WTC11 (cell line): Measurements from ENCODE around the gene CPNE4. TPM values are rescaled to one million over a fixed set of nuclear protein-coding genes. Genes with fewer than 3 reads are reported as not detected.

Source experiments
- ATAC-seq: fragments of 200-7000 bp; cut with Tn5 transposase; 2 replicates; pipeline ENCODE4 v1.10.0; 2021; ENCODE audit warnings: mild to moderate bottlenecking, moderate library complexity
- CTCF ChIA-PET: fragments of 300-600 bp; sonication (Branson Sonifier 250); formaldehyde crosslinking; loops from one replicate; lab custom pipeline; 2021; ENCODE audit warnings: antibody characterized with exemption; lab: Charles Lee
- POLR2A ChIA-PET: fragments of 350-600 bp; sonication (Branson Sonifier 250); formaldehyde crosslinking; loops from one replicate; lab custom pipeline; 2021; ENCODE audit warnings: antibody characterized with exemption; lab: Charles Lee
- DNase-seq: peaks from one replicate; pipeline ENCODE4 v3.0.0; 2021; ENCODE audit warnings: low spot score
- H3K27ac Mint-ChIP-seq: 2 replicates; pipeline ENCODE4 v1.8.0; 2021; ENCODE audit warnings: mixed read lengths
- H3K27me3 Mint-ChIP-seq: 2 replicates; pipeline ENCODE4 v1.8.0; 2021; ENCODE audit warnings: low read depth, mild to moderate bottlenecking, moderate library complexity, mixed read lengths
- H3K36me3 Mint-ChIP-seq: 2 replicates; pipeline ENCODE4 v1.8.0; 2021; ENCODE audit warnings: mixed read lengths
- H3K4me1 Mint-ChIP-seq: 2 replicates; pipeline ENCODE4 v1.8.0; 2022; ENCODE audit warnings: mixed read lengths
- H3K4me3 Mint-ChIP-seq: 2 replicates; pipeline ENCODE4 v1.8.0; 2021; ENCODE audit warnings: mild to moderate bottlenecking, moderate library complexity, mixed read lengths
- H3K9me3 Mint-ChIP-seq: 2 replicates; pipeline ENCODE4 v1.8.0; 2021; ENCODE audit warnings: mixed read lengths
- ATF1 ChIP-seq: sonication (generic); formaldehyde crosslinking; IDR thresholded peaks from 2 replicates; pipeline ENCODE4 v1.8.1; 2023; ENCODE audit warnings: mild to moderate bottlenecking, moderate library complexity, missing genetic modification reagents
- CBFB ChIP-seq: sonication (generic); formaldehyde crosslinking; IDR thresholded peaks from 2 replicates; pipeline ENCODE4 v1.8.1; 2022; ENCODE audit warnings: mild to moderate bottlenecking, low read depth, missing genetic modification reagents
- ETV6 ChIP-seq: sonication (generic); formaldehyde crosslinking; IDR thresholded peaks from 2 replicates; pipeline ENCODE4 v1.8.1; 2022; ENCODE audit warnings: mild to moderate bottlenecking, missing genetic modification reagents
- JUN ChIP-seq: sonication (generic); formaldehyde crosslinking; IDR thresholded peaks from 2 replicates; pipeline ENCODE4 v1.8.0; 2023; ENCODE audit warnings: mild to moderate bottlenecking, missing genetic modification reagents
- MXD4 ChIP-seq: fragments of 250-450 bp; sonication (Bioruptor Pico); IDR thresholded peaks from 2 replicates; pipeline ENCODE4 v1.8.0; 2021; ENCODE audit warnings: mild to moderate bottlenecking, moderate library complexity, borderline replicate concordance
- MYBL2 ChIP-seq: sonication (generic); formaldehyde crosslinking; IDR thresholded peaks from 2 replicates; pipeline ENCODE4 v1.8.1; 2023; ENCODE audit warnings: mild to moderate bottlenecking, moderate library complexity, missing genetic modification reagents
- TP53 ChIP-seq: sonication (generic); formaldehyde crosslinking; IDR thresholded peaks from 2 replicates; pipeline ENCODE4 v1.8.1; 2023; ENCODE audit warnings: mild to moderate bottlenecking, missing genetic modification reagents
- ZNF263 ChIP-seq: sonication (generic); formaldehyde crosslinking; IDR thresholded peaks from 2 replicates; pipeline ENCODE4 v1.8.1; 2022; ENCODE audit warnings: low read depth, mild to moderate bottlenecking, moderate library complexity, missing genetic modification reagents
- ZNF317 ChIP-seq: sonication (generic); formaldehyde crosslinking; IDR thresholded peaks from 2 replicates; pipeline ENCODE4 v1.8.1; 2023; ENCODE audit warnings: low read depth, mild to moderate bottlenecking, moderate library complexity, missing genetic modification reagents, borderline replicate concordance
- total RNA-seq: library from RNA; stranded (reverse); gene quantifications from 3 replicates; pipeline ENCODE4 v1.2.3, GENCODE V29; 2021
- TF ChIP-seq, protein P1 (sequence below): sonication (generic); formaldehyde crosslinking; IDR thresholded peaks from 2 replicates; pipeline ENCODE4 v1.8.0; 2022; ENCODE audit warnings: mild to moderate bottlenecking, missing genetic modification reagents
- TF ChIP-seq, protein P2 (sequence below): sonication (generic); formaldehyde crosslinking; IDR thresholded peaks from 2 replicates; pipeline ENCODE4 v1.8.1; 2023; ENCODE audit warnings: mild to moderate bottlenecking, missing genetic modification reagents, moderate library complexity
- TF ChIP-seq, protein P3 (sequence below): sonication (generic); formaldehyde crosslinking; IDR thresholded peaks from 2 replicates; pipeline ENCODE4 v1.8.1; 2022; ENCODE audit warnings: missing genetic modification reagents, borderline replicate concordance
- TF ChIP-seq, protein P4 (sequence below): fragments of 200-600 bp; IDR thresholded peaks from 2 replicates; pipeline ENCODE4 v1.8.0; 2022; ENCODE audit warnings: antibody characterized with exemption
- TF ChIP-seq, protein P5 (sequence below): fragments of 250-450 bp; sonication (Bioruptor Pico); IDR thresholded peaks from 2 replicates; pipeline ENCODE4 v1.9.0; 2021; ENCODE audit warnings: mild to moderate bottlenecking, borderline replicate concordance
- TF ChIP-seq, protein P6 (sequence below): fragments of 250-450 bp; sonication (Bioruptor Pico); IDR thresholded peaks from 2 replicates; pipeline ENCODE4 v2.1.2; 2022; ENCODE audit warnings: mild to moderate bottlenecking, moderate library complexity
- TF ChIP-seq, protein P7 (sequence below): sonication (generic); formaldehyde crosslinking; IDR thresholded peaks from 2 replicates; pipeline ENCODE4 v1.8.0; 2022; ENCODE audit warnings: mild to moderate bottlenecking, missing genetic modification reagents
- TF ChIP-seq, protein P8 (sequence below): sonication (generic); formaldehyde crosslinking; conservative IDR thresholded peaks from 2 replicates; pipeline ENCODE4 v1.8.1; 2022; ENCODE audit warnings: mild to moderate bottlenecking, missing genetic modification reagents
- TF ChIP-seq, protein P9 (sequence below): fragments of 250-450 bp; sonication (Bioruptor Pico); IDR thresholded peaks from 2 replicates; pipeline ENCODE4 v1.9.0; 2021; ENCODE audit warnings: mild to moderate bottlenecking
- TF ChIP-seq, protein P10 (sequence below): sonication (generic); formaldehyde crosslinking; IDR thresholded peaks from 2 replicates; pipeline ENCODE4 v1.8.1; 2023; ENCODE audit warnings: mild to moderate bottlenecking, missing genetic modification reagents

The CPNE4 gene
- total RNA-seq, 1 experiment from 2014 or later = 2.4 TPM

DNA sequence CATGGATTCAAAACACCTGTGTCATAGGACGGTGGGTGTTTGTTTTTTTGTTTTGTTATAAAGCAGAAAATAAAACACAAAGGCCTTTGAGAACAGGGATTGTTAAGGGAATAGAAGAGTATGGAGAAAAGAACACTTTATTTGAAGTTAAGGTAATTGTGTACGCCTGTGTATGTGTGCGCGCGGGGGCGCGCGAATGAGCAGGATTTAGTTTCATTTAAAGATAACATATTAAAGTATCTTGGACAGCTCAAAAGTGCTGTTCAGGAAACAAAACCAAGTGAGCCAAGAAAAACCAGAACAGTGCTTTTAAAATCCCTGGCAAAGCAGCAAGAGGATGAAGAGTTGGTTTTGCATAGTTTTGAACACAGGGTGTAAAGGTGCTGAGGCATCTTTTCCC is 1.9 kb downstream of the CPNE4 start (continued):
- TF ChIP-seq ZNF317 = no peak
- no peak for TF ChIP-seq JUN (CRISPR knock-in tag)
- TF ChIP-seq CBFB = no peak
- TF ChIP-seq ATF1 (CRISPR knock-in tag) = no peak

DNA sequence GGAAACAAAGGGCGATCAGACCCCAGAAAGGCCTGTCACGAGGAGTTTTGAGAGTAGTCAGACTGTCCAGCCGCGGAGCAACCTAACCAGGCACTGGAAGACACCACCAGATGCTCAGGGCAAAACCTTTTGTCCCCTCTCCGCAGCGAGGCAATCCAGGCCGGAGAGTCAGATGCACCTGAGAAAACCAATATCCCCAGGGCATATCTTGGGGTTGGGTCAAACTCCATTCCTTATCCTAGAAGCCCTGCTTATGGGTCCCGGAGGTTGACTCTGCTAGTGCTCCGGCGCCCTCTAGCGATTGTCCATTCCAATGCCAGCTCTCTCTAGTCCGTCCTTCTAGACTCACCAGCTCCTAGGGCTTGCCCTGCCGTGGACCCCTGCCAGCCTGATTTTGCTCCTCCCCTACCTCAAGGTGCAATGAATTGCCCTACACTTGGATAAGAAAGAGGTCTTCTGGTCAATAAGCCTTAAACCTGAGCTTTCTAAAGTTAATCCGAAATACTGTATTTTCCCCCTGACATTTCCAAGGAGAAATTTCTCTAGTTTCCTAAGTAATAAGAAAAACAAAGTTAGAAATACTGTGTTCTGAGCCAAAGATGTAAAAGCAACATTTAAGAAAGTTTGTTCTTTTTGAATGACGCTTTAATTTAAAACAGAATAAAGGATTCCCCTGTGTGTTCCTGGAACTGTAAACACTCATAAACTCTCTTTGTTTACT is 5.5 kb downstream of the CPNE4 start:
- Mint-ChIP-seq H3K27me3 (peaks cover 23% of the 10 kb centered on the region), H3K36me3 (no peaks in the 10 kb centered on the region), H3K27ac (no peak overlapping the region), H3K4me1 (peaks cover 21% of the 10 kb centered on the region), H3K4me3 (no peak overlapping the region), H3K9me3 (no peaks in the 10 kb centered on the region)
- DNase-seq (peak; percentile 98), ATAC-seq (peak; percentile 98)
- ChIA-PET CTCF (interaction anchor here (0.6 to 2.8 kb wide), 25 partner anchors 8 to 1003 kb away, joined by 3 to 53 read pairs (median 4); partner anchors contain the start of genes ASTE1 and NEK11), POLR2A (no interaction called here)
- TF ChIP-seq, protein P1, sequence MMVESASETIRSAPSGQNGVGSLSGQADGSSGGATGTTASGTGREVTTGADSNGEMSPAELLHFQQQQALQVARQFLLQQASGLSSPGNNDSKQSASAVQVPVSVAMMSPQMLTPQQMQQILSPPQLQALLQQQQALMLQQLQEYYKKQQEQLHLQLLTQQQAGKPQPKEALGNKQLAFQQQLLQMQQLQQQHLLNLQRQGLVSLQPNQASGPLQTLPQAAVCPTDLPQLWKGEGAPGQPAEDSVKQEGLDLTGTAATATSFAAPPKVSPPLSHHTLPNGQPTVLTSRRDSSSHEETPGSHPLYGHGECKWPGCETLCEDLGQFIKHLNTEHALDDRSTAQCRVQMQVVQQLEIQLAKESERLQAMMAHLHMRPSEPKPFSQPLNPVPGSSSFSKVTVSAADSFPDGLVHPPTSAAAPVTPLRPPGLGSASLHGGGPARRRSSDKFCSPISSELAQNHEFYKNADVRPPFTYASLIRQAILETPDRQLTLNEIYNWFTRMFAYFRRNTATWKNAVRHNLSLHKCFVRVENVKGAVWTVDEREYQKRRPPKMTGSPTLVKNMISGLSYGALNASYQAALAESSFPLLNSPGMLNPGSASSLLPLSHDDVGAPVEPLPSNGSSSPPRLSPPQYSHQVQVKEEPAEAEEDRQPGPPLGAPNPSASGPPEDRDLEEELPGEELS = no peak
- no peak for TF ChIP-seq MYBL2 (CRISPR knock-in tag)
- TF ChIP-seq, protein P2, sequence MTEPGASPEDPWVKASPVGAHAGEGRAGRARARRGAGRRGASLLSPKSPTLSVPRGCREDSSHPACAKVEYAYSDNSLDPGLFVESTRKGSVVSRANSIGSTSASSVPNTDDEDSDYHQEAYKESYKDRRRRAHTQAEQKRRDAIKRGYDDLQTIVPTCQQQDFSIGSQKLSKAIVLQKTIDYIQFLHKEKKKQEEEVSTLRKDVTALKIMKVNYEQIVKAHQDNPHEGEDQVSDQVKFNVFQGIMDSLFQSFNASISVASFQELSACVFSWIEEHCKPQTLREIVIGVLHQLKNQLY (CRISPR knock-in tag) = no peak
- TF ChIP-seq, protein P3, sequence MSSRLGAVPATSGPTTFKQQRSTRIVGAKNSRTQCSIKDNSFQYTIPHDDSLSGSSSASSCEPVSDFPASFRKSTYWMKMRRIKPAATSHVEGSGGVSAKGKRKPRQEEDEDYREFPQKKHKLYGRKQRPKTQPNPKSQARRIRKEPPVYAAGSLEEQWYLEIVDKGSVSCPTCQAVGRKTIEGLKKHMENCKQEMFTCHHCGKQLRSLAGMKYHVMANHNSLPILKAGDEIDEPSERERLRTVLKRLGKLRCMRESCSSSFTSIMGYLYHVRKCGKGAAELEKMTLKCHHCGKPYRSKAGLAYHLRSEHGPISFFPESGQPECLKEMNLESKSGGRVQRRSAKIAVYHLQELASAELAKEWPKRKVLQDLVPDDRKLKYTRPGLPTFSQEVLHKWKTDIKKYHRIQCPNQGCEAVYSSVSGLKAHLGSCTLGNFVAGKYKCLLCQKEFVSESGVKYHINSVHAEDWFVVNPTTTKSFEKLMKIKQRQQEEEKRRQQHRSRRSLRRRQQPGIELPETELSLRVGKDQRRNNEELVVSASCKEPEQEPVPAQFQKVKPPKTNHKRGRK (CRISPR knock-in tag) = no peak
- no peak for TF ChIP-seq MXD4 (CRISPR knock-in tag)
- no peak for TF ChIP-seq TP53 (CRISPR knock-in tag)
- no peak for TF ChIP-seq ETV6 (CRISPR knock-in tag)
- TF ChIP-seq, protein P4, sequence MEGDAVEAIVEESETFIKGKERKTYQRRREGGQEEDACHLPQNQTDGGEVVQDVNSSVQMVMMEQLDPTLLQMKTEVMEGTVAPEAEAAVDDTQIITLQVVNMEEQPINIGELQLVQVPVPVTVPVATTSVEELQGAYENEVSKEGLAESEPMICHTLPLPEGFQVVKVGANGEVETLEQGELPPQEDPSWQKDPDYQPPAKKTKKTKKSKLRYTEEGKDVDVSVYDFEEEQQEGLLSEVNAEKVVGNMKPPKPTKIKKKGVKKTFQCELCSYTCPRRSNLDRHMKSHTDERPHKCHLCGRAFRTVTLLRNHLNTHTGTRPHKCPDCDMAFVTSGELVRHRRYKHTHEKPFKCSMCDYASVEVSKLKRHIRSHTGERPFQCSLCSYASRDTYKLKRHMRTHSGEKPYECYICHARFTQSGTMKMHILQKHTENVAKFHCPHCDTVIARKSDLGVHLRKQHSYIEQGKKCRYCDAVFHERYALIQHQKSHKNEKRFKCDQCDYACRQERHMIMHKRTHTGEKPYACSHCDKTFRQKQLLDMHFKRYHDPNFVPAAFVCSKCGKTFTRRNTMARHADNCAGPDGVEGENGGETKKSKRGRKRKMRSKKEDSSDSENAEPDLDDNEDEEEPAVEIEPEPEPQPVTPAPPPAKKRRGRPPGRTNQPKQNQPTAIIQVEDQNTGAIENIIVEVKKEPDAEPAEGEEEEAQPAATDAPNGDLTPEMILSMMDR = peak; percentile 75
- TF ChIP-seq, protein P5, sequence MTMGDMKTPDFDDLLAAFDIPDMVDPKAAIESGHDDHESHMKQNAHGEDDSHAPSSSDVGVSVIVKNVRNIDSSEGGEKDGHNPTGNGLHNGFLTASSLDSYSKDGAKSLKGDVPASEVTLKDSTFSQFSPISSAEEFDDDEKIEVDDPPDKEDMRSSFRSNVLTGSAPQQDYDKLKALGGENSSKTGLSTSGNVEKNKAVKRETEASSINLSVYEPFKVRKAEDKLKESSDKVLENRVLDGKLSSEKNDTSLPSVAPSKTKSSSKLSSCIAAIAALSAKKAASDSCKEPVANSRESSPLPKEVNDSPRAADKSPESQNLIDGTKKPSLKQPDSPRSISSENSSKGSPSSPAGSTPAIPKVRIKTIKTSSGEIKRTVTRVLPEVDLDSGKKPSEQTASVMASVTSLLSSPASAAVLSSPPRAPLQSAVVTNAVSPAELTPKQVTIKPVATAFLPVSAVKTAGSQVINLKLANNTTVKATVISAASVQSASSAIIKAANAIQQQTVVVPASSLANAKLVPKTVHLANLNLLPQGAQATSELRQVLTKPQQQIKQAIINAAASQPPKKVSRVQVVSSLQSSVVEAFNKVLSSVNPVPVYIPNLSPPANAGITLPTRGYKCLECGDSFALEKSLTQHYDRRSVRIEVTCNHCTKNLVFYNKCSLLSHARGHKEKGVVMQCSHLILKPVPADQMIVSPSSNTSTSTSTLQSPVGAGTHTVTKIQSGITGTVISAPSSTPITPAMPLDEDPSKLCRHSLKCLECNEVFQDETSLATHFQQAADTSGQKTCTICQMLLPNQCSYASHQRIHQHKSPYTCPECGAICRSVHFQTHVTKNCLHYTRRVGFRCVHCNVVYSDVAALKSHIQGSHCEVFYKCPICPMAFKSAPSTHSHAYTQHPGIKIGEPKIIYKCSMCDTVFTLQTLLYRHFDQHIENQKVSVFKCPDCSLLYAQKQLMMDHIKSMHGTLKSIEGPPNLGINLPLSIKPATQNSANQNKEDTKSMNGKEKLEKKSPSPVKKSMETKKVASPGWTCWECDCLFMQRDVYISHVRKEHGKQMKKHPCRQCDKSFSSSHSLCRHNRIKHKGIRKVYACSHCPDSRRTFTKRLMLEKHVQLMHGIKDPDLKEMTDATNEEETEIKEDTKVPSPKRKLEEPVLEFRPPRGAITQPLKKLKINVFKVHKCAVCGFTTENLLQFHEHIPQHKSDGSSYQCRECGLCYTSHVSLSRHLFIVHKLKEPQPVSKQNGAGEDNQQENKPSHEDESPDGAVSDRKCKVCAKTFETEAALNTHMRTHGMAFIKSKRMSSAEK (CRISPR knock-in tag) = no peak
- TF ChIP-seq, protein P6, sequence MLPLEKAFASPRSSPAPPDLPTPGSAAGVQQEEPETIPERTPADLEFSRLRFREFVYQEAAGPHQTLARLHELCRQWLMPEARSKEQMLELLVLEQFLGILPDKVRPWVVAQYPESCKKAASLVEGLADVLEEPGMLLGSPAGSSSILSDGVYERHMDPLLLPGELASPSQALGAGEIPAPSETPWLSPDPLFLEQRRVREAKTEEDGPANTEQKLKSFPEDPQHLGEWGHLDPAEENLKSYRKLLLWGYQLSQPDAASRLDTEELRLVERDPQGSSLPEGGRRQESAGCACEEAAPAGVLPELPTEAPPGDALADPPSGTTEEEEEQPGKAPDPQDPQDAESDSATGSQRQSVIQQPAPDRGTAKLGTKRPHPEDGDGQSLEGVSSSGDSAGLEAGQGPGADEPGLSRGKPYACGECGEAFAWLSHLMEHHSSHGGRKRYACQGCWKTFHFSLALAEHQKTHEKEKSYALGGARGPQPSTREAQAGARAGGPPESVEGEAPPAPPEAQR (CRISPR knock-in tag) = no peak
- TF ChIP-seq, protein P7, sequence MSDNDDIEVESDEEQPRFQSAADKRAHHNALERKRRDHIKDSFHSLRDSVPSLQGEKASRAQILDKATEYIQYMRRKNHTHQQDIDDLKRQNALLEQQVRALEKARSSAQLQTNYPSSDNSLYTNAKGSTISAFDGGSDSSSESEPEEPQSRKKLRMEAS (CRISPR knock-in tag) = no peak
- TF ChIP-seq, protein P8, sequence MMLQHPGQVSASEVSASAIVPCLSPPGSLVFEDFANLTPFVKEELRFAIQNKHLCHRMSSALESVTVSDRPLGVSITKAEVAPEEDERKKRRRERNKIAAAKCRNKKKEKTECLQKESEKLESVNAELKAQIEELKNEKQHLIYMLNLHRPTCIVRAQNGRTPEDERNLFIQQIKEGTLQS (CRISPR knock-in tag) = no peak
- no peak for TF ChIP-seq ZNF263 (CRISPR knock-in tag)
- TF ChIP-seq, protein P9, sequence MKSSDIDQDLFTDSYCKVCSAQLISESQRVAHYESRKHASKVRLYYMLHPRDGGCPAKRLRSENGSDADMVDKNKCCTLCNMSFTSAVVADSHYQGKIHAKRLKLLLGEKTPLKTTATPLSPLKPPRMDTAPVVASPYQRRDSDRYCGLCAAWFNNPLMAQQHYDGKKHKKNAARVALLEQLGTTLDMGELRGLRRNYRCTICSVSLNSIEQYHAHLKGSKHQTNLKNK (CRISPR knock-in tag) = no peak
- TF ChIP-seq, protein P10, sequence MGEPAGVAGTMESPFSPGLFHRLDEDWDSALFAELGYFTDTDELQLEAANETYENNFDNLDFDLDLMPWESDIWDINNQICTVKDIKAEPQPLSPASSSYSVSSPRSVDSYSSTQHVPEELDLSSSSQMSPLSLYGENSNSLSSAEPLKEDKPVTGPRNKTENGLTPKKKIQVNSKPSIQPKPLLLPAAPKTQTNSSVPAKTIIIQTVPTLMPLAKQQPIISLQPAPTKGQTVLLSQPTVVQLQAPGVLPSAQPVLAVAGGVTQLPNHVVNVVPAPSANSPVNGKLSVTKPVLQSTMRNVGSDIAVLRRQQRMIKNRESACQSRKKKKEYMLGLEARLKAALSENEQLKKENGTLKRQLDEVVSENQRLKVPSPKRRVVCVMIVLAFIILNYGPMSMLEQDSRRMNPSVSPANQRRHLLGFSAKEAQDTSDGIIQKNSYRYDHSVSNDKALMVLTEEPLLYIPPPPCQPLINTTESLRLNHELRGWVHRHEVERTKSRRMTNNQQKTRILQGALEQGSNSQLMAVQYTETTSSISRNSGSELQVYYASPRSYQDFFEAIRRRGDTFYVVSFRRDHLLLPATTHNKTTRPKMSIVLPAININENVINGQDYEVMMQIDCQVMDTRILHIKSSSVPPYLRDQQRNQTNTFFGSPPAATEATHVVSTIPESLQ (CRISPR knock-in tag) = no peak
